Endothelial cell of umbilical vein (primary cell): ENCODE results near the gene CPNE8. TPM values are rescaled to one million over a fixed set of nuclear protein-coding genes. Genes with fewer than 3 reads are reported as not detected.

Experiments
- BruUV-seq: library from RNA; stranded (reverse); fragments of 400-500 nt; replicated peaks from 2 replicates; lab custom pipeline; 2021; lab: Mats Ljungman, UMichigan
- CTCF ChIA-PET: fragments of 300-600, 350-600 bp; sonication (Branson Sonifier 250); formaldehyde crosslinking; loops from one replicate; lab custom pipeline; 2021; ENCODE audit warnings: antibody characterized with exemption, inconsistent platforms; lab: Charles Lee
- POLR2A ChIA-PET: fragments of 300-600, 350-600 bp; sonication (Branson Sonifier 250); formaldehyde crosslinking; loops from one replicate; lab custom pipeline; 2021; ENCODE audit warnings: antibody characterized with exemption, inconsistent platforms; lab: Charles Lee
- DNase-seq: peaks from one replicate; pipeline ENCODE4 v3.0.0-alpha.2; 2011; ENCODE audit warnings: low read depth, low spot score
- FAIRE-seq: peaks from 2 replicates; lab custom pipeline; 2011; peaks lifted over from hg19 to GRCh38; lab: Jason Lieb, UNC
- H2AFZ ChIP-seq: 2 replicates; pipeline ENCODE4 v1.6.0; 2012; ENCODE audit warnings: low read depth, low read length, control low read depth, inconsistent platforms
- H3K27ac ChIP-seq: 2 replicates; pipeline ENCODE4 v1.5.1; 2011; ENCODE audit warnings: low read depth, mild to moderate bottlenecking, control low read depth, low read length, moderate library complexity; ENCODE audit not compliant: insufficient read depth
- H3K27me3 ChIP-seq, 2 experiments: 2 replicates each; pipeline versions ENCODE4 v1.6.0 to v1.6.1; 2011; ENCODE audit warnings: low read length in 2 of 2, mixed read lengths in 1 of 2; ENCODE audit not compliant: control insufficient read depth in 2 of 2, insufficient read depth in 2 of 2
- H3K36me3 ChIP-seq, 2 experiments: 2 replicates in 1 of 2; 3 replicates in 1 of 2; pipeline ENCODE4 v1.5.1; 2011; ENCODE audit warnings: low read length in 2 of 2, mild to moderate bottlenecking in 1 of 2, moderate library complexity in 1 of 2; ENCODE audit not compliant: control insufficient read depth in 2 of 2, insufficient read depth in 2 of 2; ENCODE audit errors: extremely low read depth in 1 of 2
- H3K4me1 ChIP-seq: 3 replicates; pipeline ENCODE4 v1.5.1; 2011; ENCODE audit warnings: mild to moderate bottlenecking, low read length; ENCODE audit not compliant: control insufficient read depth, insufficient read depth; ENCODE audit errors: extremely low read depth
- H3K4me2 ChIP-seq: 2 replicates; pipeline ENCODE4 v1.6.1; 2011; ENCODE audit warnings: low read length, control low read depth, mixed read lengths; ENCODE audit not compliant: insufficient read depth
- H3K4me3 ChIP-seq, 3 experiments: fragments of 200-600 bp in 1 of 3; sonication (generic), shearing (Covaris generic) in 1 of 3; replicated peaks in 1 of 3; 2 replicates each; pipeline ENCODE4 v1.5.1; 2011 to 2016; ENCODE audit warnings: control low read depth in 3 of 3, low read length in 3 of 3, mild to moderate bottlenecking in 2 of 3, inconsistent platforms in 1 of 3, low read depth in 1 of 3, moderate library complexity in 1 of 3; ENCODE audit not compliant: insufficient read depth in 1 of 3
- H3K79me2 ChIP-seq: 2 replicates; pipeline ENCODE4 v1.6.0; 2012; ENCODE audit warnings: low read length, inconsistent platforms; ENCODE audit not compliant: control insufficient read depth, insufficient read depth
- H3K9ac ChIP-seq: replicated peaks from 2 replicates; pipeline ENCODE3; 2011; ENCODE audit warnings: low read length, control low read depth; ENCODE audit not compliant: insufficient read depth; ENCODE audit errors: extremely low read depth
- H3K9me1 ChIP-seq: replicated peaks from 3 replicates; pipeline ENCODE4 v1.6.0; 2011; ENCODE audit warnings: mild to moderate bottlenecking, low read length; ENCODE audit not compliant: control insufficient read depth, insufficient read depth; ENCODE audit errors: extremely low read depth
- H3K9me3 ChIP-seq: replicated peaks from 2 replicates; pipeline ENCODE4 v1.5.1; 2012; ENCODE audit warnings: low read length, inconsistent platforms; ENCODE audit not compliant: control insufficient read depth, insufficient read depth
- H4K20me1 ChIP-seq: replicated peaks from 2 replicates; pipeline ENCODE3; 2011; ENCODE audit warnings: mild to moderate bottlenecking, low read length; ENCODE audit not compliant: control insufficient read depth, insufficient read depth; ENCODE audit errors: extremely low read depth
- CTCF ChIP-seq, 2 donors: IDR thresholded peaks; 1 replicate in 1 of 2; 2 replicates in 1 of 2; pipeline ENCODE4 v1.5.1; 2011; ENCODE audit warnings: low read length in 2 of 2, mild to moderate bottlenecking in 2 of 2, moderate library complexity in 2 of 2, control low read depth in 1 of 2, inconsistent platforms in 1 of 2, low read depth in 1 of 2; ENCODE audit not compliant: insufficient read depth in 1 of 2; ENCODE audit errors: extremely low read depth in 1 of 2
- EZH2 ChIP-seq: IDR thresholded peaks from 2 replicates; pipeline ENCODE4 v1.6.1; 2012; ENCODE audit warnings: borderline replicate concordance, low read depth, mild to moderate bottlenecking, moderate library complexity, low read length, inconsistent platforms; ENCODE audit not compliant: severe bottlenecking
- FOS ChIP-seq: IDR thresholded peaks from 2 replicates; pipeline ENCODE4 v1.6.1; 2011; ENCODE audit warnings: mild to moderate bottlenecking, low read length, moderate library complexity, borderline replicate concordance; ENCODE audit not compliant: insufficient read depth
- GATA2 ChIP-seq: IDR thresholded peaks from 2 replicates; pipeline ENCODE4 v1.7.0; 2011; ENCODE audit warnings: low read depth, mild to moderate bottlenecking, moderate library complexity, mixed read lengths, low read length; ENCODE audit not compliant: insufficient read length, insufficient read depth
- JUN ChIP-seq: IDR thresholded peaks from 2 replicates; pipeline ENCODE4 v1.6.1; 2011; ENCODE audit warnings: borderline replicate concordance, low read depth; ENCODE audit not compliant: insufficient read length, insufficient read depth
- MYC ChIP-seq: IDR thresholded peaks from one replicate; pipeline ENCODE4 v1.6.1; 2011; ENCODE audit warnings: mild to moderate bottlenecking, low read depth, low read length
- POLR2A ChIP-seq: IDR thresholded peaks from 2 replicates; pipeline ENCODE4 v1.6.1; 2012; ENCODE audit warnings: low read depth, mild to moderate bottlenecking, control low read depth, low read length
- POLR2AphosphoS5 ChIP-seq: IDR thresholded peaks from 2 replicates; pipeline ENCODE4 v1.6.1; 2012; ENCODE audit warnings: low read depth, mild to moderate bottlenecking, control low read depth, low read length, moderate library complexity; ENCODE audit not compliant: insufficient read depth
- dilution Hi-C: fragments of 300-500 bp; cut with MboI; formaldehyde crosslinking; loops from one replicate; pipeline ENCODE4 v1.15.0; 2019; ENCODE audit warnings: low sequenced_read_pairs; ENCODE audit not compliant: extremely low pct_ligation_motif_present
- intact Hi-C: fragments of 100-400 bp; cut with micrococcal nuclease; formaldehyde crosslinking; loops from one replicate; pipeline ENCODE4 v1.10.0; 2022
- polyA plus RNA-seq, 4 experiments: library from polyadenylated mRNA; depleted of rRNA in 3 of 4; stranded (reverse) in 3 of 4; unstranded in 1 of 4; fragments of >200 nt; gene quantifications; 2 replicates each; pipeline versions ENCODE4 v1.2.1 to v1.2.3, GENCODE V29; 2011 to 2012; ENCODE audit warnings: missing spikeins in 1 of 4
- total RNA-seq: library from RNA; stranded (reverse); gene quantifications from 2 replicates; pipeline ENCODE4 v1.2.3, GENCODE V29; 2021
- TF ChIP-seq, protein P1 (sequence below): IDR thresholded peaks from 2 replicates; pipeline ENCODE4 v1.6.1; 2011; ENCODE audit not compliant: insufficient read depth, insufficient read length

Gene CPNE8
- total and polyA plus RNA-seq, 2 donors (not counting 3 experiments of a cell fraction or from before 2014, with no cell fraction given): 4.4 to 13.7 TPM

GRCh38 chr12:38648813-38649212 lies 256.6 kb downstream of the CPNE8 start:
- Histone ChIP-seq H3K79me2 (no peaks in the 10 kb centered on the region), H4K20me1 (no peaks in the 10 kb centered on the region), H3K9ac (no peak overlapping the region), H3K4me3 (no peak overlapping the region), H3K36me3 (no peaks in the 10 kb centered on the region), H3K4me2 (no peak overlapping the region), H3K9me3 (no peaks in the 10 kb centered on the region), H3K4me1 (no peaks in the 10 kb centered on the region), H3K27me3 (peaks cover 0 to 2% of the 10 kb centered on the region in 2 experiments), H2AFZ (no peak overlapping the region), H3K9me1 (no peaks in the 10 kb centered on the region), H3K27ac (no peak overlapping the region)
- no peak for TF ChIP-seq CTCF (IDR thresholded peaks at IDR 0.05; ENCODE audit: extremely low read depth in 1 of 2, insufficient read depth in 1 of 2, low read depth in 1 of 2, low read length in 2 of 2)
- TF ChIP-seq MYC: no peak
- TF ChIP-seq EZH2: no peak
- TF ChIP-seq JUN: no peak
- TF ChIP-seq GATA2: no peak
- no peak for TF ChIP-seq FOS
- TF ChIP-seq POLR2A: no peak
- TF ChIP-seq, protein P1, sequence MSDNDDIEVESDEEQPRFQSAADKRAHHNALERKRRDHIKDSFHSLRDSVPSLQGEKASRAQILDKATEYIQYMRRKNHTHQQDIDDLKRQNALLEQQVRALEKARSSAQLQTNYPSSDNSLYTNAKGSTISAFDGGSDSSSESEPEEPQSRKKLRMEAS: no peak
- no peak for TF ChIP-seq POLR2AphosphoS5
- CTCF ChIA-PET: interaction anchor here (1.1 kb wide), 1 partner anchor 16 kb away, joined by 4 read pairs; no protein-coding TSS in a partner anchor
- DNase-seq: no peak
- dilution Hi-C loops: no loop called here
- no TSS peak for BruUV-seq
- no peak for FAIRE-seq
- intact Hi-C loops: no loop called here
- POLR2A ChIA-PET: no interaction called here
